Muscle of leg (tissue), 16 donors: ENCODE measurements around the gene TIGD6. TPM values are rescaled to one million over a fixed set of nuclear protein-coding genes. Genes with fewer than 3 reads are reported as not detected.

Experiments
- DNase-seq: peaks from one replicate; pipeline ENCODE4 v3.0.0; 2013
- H3K27ac ChIP-seq: one replicate; pipeline ENCODE4 v1.5.1; 2013; ENCODE audit warnings: mild to moderate bottlenecking, low read length, control low read depth
- H3K27me3 ChIP-seq: one replicate; pipeline ENCODE4 v1.6.1; 2013; ENCODE audit warnings: low read length; ENCODE audit not compliant: control insufficient read depth, insufficient read depth
- H3K36me3 ChIP-seq: one replicate; pipeline ENCODE4 v1.6.1; 2013; ENCODE audit warnings: low read length; ENCODE audit not compliant: control insufficient read depth, insufficient read depth
- H3K4me1 ChIP-seq: one replicate; pipeline ENCODE4 v1.6.1; 2013; ENCODE audit warnings: low read length; ENCODE audit not compliant: control insufficient read depth, insufficient read depth
- H3K4me3 ChIP-seq: one replicate; pipeline ENCODE4 v1.5.1; 2013; ENCODE audit warnings: low read length, control low read depth
- H3K9me3 ChIP-seq: replicated peaks from 2 replicates; pipeline ENCODE4 v1.6.1; 2013; ENCODE audit warnings: low read depth, low read length; ENCODE audit not compliant: control insufficient read depth
- WGBS: methylation state at CpG from one replicate; pipeline ENCODE4 v1.1.5; 2013; ENCODE audit warnings: missing lambda C conversion rate; ENCODE audit not compliant: insufficient coverage; 5-methylcytosine and 5-hydroxymethylcytosine counted together
- long read RNA-seq, 11 donors: transcript quantifications; one replicate each; lab custom pipeline, GENCODE V29; 2026
- polyA plus RNA-seq, 8 donors: library from polyadenylated mRNA; unstranded; fragments of 120-200 nt; gene quantifications; one replicate each; pipeline versions ENCODE4 v1.2.1 to v1.2.3, GENCODE V29; 2013; ENCODE audit warnings: inconsistent platforms in 1 of 8, low replicate concordance in 1 of 8; ENCODE audit not compliant: insufficient read length in 8 of 8, insufficient read depth in 1 of 8
- total RNA-seq: library from RNA; stranded (reverse); fragments of 120-200 nt; gene quantifications from one replicate; pipeline ENCODE4 v1.2.4, GENCODE V29; 2013

The TIGD6 gene
- total RNA-seq (3.5 TPM), polyA plus RNA-seq (1 to 10 TPM; 1.7 to 3.2 (median 2.6) TPM)
- long read RNA-seq, donor 1: 0 reads
- long read RNA-seq, donor 2: 0 reads
- long read RNA-seq, donor 3, partial matches to known transcripts: 0 of 1 reads
- long read RNA-seq, donor 3, other reads (novel, unspliced or antisense): 0 of 1 reads
- long read RNA-seq, donor 4, full-length matches to known transcripts: 2 of 2 reads
- long read RNA-seq, donor 4, partial matches to known transcripts: 0 of 2 reads
- long read RNA-seq, donor 4, other reads (novel, unspliced or antisense): 0 of 2 reads
- long read RNA-seq, donor 5, full-length matches to known transcripts: 2 of 2 reads
- long read RNA-seq, donor 5, partial matches to known transcripts: 0 of 2 reads
- long read RNA-seq, donor 5, other reads (novel, unspliced or antisense): 0 of 2 reads
- long read RNA-seq, donor 6, full-length matches to known transcripts: 2 of 2 reads
- long read RNA-seq, donor 6, partial matches to known transcripts: 0 of 2 reads
- long read RNA-seq, donor 6, other reads (novel, unspliced or antisense): 0 of 2 reads
- long read RNA-seq, donor 7, full-length matches to known transcripts: 3 of 3 reads
- long read RNA-seq, donor 7, partial matches to known transcripts: 0 of 3 reads
- long read RNA-seq, donor 7, other reads (novel, unspliced or antisense): 0 of 3 reads
- long read RNA-seq, donor 8, full-length matches to known transcripts: 1 of 1 reads
- long read RNA-seq, donor 8, partial matches to known transcripts: 0 of 1 reads
- long read RNA-seq, donor 8, other reads (novel, unspliced or antisense): 0 of 1 reads
- long read RNA-seq, donor 9: 0 reads
- long read RNA-seq, donor 10, full-length matches to known transcripts: 1 of 6 reads
- long read RNA-seq, donor 10, partial matches to known transcripts: 5 of 6 reads
- long read RNA-seq, donor 10, other reads (novel, unspliced or antisense): 0 of 6 reads
- long read RNA-seq, donor 11, full-length matches to known transcripts: 1 of 1 reads
- long read RNA-seq, donor 11, partial matches to known transcripts: 0 of 1 reads
- long read RNA-seq, donor 11, other reads (novel, unspliced or antisense): 0 of 1 reads

DNA sequence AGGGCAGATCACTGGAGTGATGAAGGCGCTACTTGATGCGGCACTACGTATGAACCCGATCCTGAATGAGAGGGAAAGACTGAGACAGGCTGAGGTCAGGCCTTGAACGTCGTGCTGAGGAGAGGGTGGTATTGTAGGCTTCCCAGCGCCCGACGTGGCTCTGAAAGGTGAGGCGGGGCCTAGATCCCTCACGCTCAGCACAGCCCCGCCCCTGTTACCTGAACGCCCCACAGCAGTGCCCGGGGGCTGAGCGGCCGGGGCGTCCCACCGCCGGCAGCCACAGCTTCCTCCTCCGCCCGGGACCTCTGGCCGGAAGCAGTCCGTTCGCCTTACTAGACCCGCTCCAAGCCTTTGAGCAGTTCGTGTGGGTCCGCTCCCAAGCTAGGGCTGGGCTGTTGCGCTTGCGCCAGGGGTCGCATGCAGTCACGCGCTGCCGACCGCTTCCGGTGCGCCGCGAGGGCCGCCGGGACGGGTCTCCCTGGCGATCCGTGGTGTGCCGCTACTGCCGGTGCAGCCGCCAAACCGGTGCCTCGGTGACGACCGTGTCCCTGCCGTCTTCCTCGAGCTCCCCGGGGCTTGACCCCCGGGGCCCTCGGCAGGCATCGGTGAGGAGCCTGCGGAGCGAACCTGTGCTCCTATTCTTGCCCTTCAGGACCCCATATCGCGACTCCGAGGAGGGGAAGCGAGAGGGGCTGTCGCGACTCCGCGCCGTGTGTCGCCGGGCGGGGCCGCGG lies at the start of gene TIGD6, which contains the start of gene HMGXB3:
TIGD6 (minus strand) TSS at position 399 of the 734 bp plus-strand sequence. CDS start 4,306 bp downstream, outside the sequence.
HMGXB3 (plus strand) TSS at position 484 of the 734 bp plus-strand sequence. CDS start 4,114 bp downstream, outside the sequence.
- DNase-seq: peak; percentile 98
- Histone ChIP-seq H3K27me3 (no peaks in the 10 kb centered on the region), H3K9me3 (no peaks in the 10 kb centered on the region), H3K4me1 (peaks cover 17% of the 10 kb centered on the region), H3K4me3 (peak within 1 kb of the TSS; percentile 88), H3K36me3 (peaks cover 11% of the 10 kb centered on the region), H3K27ac (peak within 1 kb of the TSS; percentile 93)
- WGBS: under 1% methylated on average over 71 of the region's 72 CpGs

DNA sequence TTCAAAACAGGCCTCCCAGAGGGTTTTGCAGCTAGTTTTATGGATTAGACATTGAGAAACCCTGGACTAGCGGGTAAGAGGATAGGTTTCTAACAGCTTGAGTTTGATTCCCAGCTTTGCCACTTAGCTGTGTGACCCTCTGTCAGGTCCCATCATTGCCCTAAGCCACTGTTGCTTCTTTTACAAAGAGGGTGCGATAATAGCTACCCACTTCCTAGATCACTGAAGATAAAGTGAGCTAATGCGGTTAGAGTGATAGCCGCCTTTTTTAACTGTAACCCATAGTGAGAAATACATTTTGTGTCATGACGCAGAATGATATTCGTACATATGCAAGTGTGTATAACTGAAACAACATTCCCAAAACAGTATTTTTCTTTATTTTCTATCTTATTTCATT lies 45.6 kb upstream of the TIGD6 start:
- peaks cover 86% of the 10 kb centered on the region for H3K36me3 ChIP-seq
- no peaks in the 10 kb centered on the region for H3K9me3 ChIP-seq
- no peaks in the 10 kb centered on the region for H3K27me3 ChIP-seq
- H3K4me1 ChIP-seq: peaks cover 10% of the 10 kb centered on the region
- H3K27ac ChIP-seq: no peak overlapping the region
- no peak for DNase-seq
- no peak overlapping the region for H3K4me3 ChIP-seq
- 100% methylated on average over 1 of the region's 6 CpGs for WGBS

DNA sequence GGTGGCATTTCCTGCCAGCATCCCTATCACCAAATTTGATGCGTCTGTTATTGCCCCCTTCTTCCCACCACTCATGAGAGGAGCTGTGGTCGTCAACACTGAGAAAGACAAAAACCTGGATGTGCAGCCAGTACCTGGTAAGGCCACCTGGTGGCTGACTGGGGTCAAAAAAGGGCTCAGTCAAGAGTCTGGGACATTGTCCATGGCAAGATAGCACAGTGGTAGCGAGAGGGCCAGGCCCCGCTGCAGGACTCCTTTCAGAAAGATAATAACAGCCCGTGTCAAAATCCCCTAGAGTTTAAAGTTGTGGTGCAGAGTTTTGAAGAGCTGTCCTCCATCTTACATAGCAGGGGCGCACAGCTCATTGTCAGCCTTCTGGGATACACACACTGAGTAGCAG lies 45.1 kb upstream of the TIGD6 start:
- H3K27me3 ChIP-seq: no peaks in the 10 kb centered on the region
- no peak for DNase-seq
- H3K4me1 ChIP-seq: peaks cover 10% of the 10 kb centered on the region
- no peaks in the 10 kb centered on the region for H3K9me3 ChIP-seq
- no peak overlapping the region for H3K4me3 ChIP-seq
- no peak overlapping the region for H3K27ac ChIP-seq
- 33% methylated on average over 1 of the region's 6 CpGs for WGBS
- peaks cover 87% of the 10 kb centered on the region for H3K36me3 ChIP-seq

- H3K27ac ChIP-seq: no peak overlapping the region
- H3K36me3 ChIP-seq: peaks cover 83% of the 10 kb centered on the region
- no peak overlapping the region for H3K4me3 ChIP-seq
- peaks cover 10% of the 10 kb centered on the region for H3K4me1 ChIP-seq
- H3K9me3 ChIP-seq: no peaks in the 10 kb centered on the region
- DNase-seq: no peak
- WGBS: 91% methylated on average over 6 of the region's 7 CpGs
- no peaks in the 10 kb centered on the region for H3K27me3 ChIP-seq
Observed at GRCh38 chr5:150044712-150045111, 44.3 kb upstream of the TIGD6 start.

DNA sequence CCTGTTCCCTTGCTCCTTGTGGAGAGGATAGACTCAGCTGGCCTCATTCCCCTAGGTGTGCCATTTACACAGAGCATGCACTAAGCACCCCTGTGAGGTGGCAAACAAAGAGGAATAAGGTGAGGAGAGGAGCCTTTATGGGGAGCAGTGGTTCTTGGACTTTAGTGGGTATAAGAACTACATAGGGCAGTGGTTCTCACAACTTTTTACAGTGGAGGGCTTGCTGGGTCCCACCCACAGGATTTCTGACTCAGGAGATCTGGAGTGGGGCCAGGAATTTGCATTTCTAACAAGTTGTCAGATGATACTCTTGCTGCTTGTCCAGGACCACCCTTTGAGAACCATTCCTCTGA lies 43.9 kb upstream of the TIGD6 start:
- Histone ChIP-seq H3K27me3 (no peaks in the 10 kb centered on the region), H3K4me1 (peaks cover 10% of the 10 kb centered on the region), H3K36me3 (peaks cover 81% of the 10 kb centered on the region), H3K4me3 (no peak overlapping the region), H3K27ac (no peak overlapping the region), H3K9me3 (no peaks in the 10 kb centered on the region)
- DNase-seq: no peak

GRCh38 chr5:150043657-150044328 lies 43.3 kb upstream of the TIGD6 start:
- DNase-seq: no peak
- 70% methylated on average over 2 of the region's 4 CpGs for WGBS

GRCh38 chr5:150042459-150042858 lies 42.0 kb upstream of the TIGD6 start:
- 100% methylated on average over 1 of the region's 3 CpGs for WGBS
- Histone ChIP-seq H3K27me3 (no peaks in the 10 kb centered on the region), H3K36me3 (peaks cover 70% of the 10 kb centered on the region), H3K4me3 (no peak overlapping the region), H3K27ac (no peak overlapping the region), H3K9me3 (no peaks in the 10 kb centered on the region), H3K4me1 (peaks cover 10% of the 10 kb centered on the region)
- DNase-seq: no peak

More at GRCh38 chr5:150043657-150044328, 43.3 kb upstream of the TIGD6 start:
- Histone ChIP-seq H3K4me3 (no peak overlapping the region), H3K4me1 (peaks cover 10% of the 10 kb centered on the region), H3K27ac (no peak overlapping the region), H3K36me3 (peaks cover 76% of the 10 kb centered on the region), H3K27me3 (no peaks in the 10 kb centered on the region), H3K9me3 (no peaks in the 10 kb centered on the region)

DNA sequence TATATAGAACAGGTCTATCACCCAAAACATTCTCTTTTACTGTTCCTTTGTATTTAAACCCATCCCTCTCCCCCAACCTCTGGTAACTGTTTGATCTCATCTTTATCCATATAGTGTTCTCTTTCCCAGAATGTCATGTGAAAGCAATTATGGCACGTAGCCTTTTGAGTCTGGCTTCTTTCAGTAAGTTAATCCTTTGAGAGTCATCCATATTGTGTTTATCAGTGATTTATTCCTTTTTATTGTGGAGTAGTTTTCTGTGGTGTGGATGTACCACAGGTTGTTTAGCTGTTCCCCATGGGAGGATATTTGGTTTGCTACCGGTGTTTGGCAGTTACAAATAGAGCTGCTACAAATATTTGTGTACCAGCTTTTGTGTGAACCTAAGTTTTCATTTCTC lies 38.1 kb upstream of the TIGD6 start:
- Histone ChIP-seq H3K4me1 (peaks cover 3% of the 10 kb centered on the region), H3K27me3 (no peaks in the 10 kb centered on the region), H3K36me3 (peaks cover 70% of the 10 kb centered on the region), H3K9me3 (no peaks in the 10 kb centered on the region), H3K27ac (no peak overlapping the region), H3K4me3 (no peak overlapping the region)
- DNase-seq: peak; percentile 60
- WGBS: 43% methylated on average over 1 of the region's 2 CpGs

GRCh38 chr5:150036513-150036912 lies 36.1 kb upstream of the TIGD6 start:
- DNase-seq: peak; percentile 65
- no peaks in the 10 kb centered on the region for H3K9me3 ChIP-seq
- H3K27ac ChIP-seq: no peak overlapping the region
- peaks cover 75% of the 10 kb centered on the region for H3K36me3 ChIP-seq
- WGBS: 69% methylated on average over 9 of the region's 9 CpGs
- peaks cover 2% of the 10 kb centered on the region for H3K4me1 ChIP-seq
- H3K4me3 ChIP-seq: no peak overlapping the region
- H3K27me3 ChIP-seq: no peaks in the 10 kb centered on the region
